GM19043 (cell line): ENCODE data around the gene ISCA2.
"Not testable (repeated sequence)": the region's sequence is repeated elsewhere in the genome, so short reads cannot be mapped to it uniquely, and the experiment has no call there.

Experiments
- ATAC-seq: cut with Tn5 transposase; IDR thresholded peaks from one replicate; pipeline ENCODE4 v1.9.1; 2021; ENCODE audit warnings: low read depth; ENCODE audit not compliant: unreplicated experiment

Gene ISCA2, protein sequence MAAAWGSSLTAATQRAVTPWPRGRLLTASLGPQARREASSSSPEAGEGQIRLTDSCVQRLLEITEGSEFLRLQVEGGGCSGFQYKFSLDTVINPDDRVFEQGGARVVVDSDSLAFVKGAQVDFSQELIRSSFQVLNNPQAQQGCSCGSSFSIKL

GRCh38 chr14:74493343-74494261, at the start of gene ISCA2:
Gene ISCA2 (plus strand): TSS chr14:74493765. CDS start chr14:74493775, 10 bp downstream.
- ATAC-seq, result peak; percentile 84

DNA sequence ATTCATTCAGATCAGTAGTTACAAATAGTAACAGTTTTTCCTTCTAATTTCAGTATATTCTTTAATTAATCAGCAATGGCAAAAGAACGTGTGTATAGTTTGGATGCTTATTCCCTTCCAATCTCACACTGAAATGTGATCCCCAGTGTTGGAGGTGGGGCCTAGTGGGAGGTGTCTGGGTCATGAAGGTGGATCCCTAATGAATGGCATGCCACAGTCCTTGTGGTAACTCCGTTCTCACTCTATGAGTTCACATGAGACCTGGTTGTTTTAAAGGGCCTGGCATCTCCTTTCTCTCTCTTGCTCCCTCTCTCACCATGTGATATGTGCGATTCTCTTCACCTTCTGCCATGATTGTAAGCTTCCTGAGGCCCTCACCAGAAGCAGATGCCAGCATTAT, 48.7 kb upstream of the ISCA2 start:
- ATAC-seq, result no peak

GRCh38 chr14:74454397-74454796, 39.2 kb upstream of the ISCA2 start:
- ATAC-seq, result not testable (repeated sequence)

GRCh38 chr14:74456684-74457564, 36.6 kb upstream of the ISCA2 start:
- no peak for ATAC-seq

DNA sequence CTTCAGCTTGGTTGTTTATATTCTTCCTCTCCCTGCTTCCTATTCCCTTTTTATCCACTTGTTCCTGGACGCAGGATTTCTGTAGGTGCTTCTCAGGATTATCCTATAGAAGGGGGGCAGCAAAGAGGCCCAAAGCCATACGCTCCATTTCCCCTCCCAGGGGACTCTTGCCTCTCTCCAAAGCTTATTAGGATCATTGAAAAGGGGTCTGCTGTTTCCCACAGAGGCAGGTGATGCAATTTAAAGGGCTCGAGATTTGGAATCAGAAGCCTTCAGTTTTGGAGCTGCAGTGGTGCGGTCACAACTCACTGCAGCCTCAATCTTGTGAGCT, 36.0 kb upstream of the ISCA2 start:
- ATAC-seq, result no peak

- ATAC-seq, result no peak
These were observed 34.1 kb upstream of the ISCA2 start for GRCh38 chr14:74459289-74459946.

GRCh38 chr14:74459976-74460375, 33.6 kb upstream of the ISCA2 start:
- no peak for ATAC-seq

- ATAC-seq, result no peak
These were observed 30.6 kb upstream of the ISCA2 start for GRCh38 chr14:74462993-74463392.

GRCh38 chr14:74463697-74464096, 29.9 kb upstream of the ISCA2 start:
- no peak for ATAC-seq

DNA sequence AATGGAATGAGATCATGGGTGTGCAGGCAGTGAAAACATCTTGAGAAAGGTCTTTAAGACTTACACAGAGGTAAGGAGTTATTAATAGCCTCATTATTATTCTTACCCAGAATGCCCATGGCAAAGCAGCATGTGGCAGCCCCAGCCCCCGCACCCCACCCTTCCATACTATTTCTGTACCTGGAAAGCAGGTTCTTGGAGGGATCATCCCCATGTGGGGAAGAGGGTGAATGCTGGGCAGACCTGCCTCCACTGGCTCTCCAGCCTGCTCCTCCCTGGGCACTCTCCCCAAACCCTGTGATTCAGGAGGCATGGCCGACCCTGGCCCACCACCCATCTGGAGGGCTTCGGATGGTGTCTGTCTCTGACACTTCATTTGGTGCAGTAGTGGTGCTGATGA, 28.8 kb upstream of the ISCA2 start:
- ATAC-seq, result no peak

- no peak for ATAC-seq
These were observed 28.2 kb upstream of the ISCA2 start for GRCh38 chr14:74465335-74465734.

- no peak for ATAC-seq
These were observed 25.1 kb upstream of the ISCA2 start for GRCh38 chr14:74468513-74468912.

DNA sequence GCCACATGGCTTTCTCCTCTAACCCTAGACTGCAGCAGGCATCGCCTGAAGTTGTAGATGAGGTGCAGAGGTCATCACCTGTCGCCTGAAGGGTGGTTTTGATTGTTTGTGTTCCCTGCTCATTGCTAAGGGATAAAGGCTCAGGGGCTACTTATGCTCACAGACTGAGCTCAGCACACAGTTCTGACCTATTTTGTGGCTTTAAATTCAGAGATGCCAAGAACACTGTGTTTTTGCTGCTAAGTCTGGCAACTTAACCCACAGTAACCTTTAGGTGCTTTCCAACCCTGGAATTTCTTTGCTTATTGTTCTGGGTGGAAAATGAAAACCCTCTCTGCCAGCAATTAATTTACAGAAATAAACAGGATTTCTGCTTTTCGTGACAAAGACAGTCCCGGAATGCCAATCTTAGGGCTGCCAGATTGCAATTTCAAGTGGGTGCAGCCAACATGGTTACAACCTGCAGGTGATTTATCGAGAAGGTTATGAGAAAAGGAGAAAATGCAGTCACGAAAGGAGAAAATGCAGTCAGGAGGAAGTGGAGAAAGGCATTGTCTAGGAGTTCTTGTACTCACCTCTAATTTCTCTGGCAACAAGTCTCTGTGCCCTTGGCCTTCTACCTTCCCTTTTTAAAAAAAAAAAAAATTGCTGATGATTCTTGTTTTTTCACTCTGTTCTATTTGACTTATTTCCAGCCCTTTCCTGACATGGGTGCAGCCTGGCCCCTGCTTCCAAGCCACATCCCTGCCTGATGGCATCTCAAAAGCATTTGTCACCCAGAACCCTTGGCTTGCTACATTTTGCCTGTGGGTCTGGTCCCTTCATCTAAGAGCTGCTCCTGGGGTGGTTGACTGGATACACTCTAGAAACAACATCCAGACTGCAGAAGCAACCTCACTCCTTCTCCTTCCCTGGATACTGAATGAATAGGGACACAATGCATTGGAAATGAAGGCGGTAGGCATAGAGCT, 23.7 kb upstream of the ISCA2 start:
- ATAC-seq, result no peak

DNA sequence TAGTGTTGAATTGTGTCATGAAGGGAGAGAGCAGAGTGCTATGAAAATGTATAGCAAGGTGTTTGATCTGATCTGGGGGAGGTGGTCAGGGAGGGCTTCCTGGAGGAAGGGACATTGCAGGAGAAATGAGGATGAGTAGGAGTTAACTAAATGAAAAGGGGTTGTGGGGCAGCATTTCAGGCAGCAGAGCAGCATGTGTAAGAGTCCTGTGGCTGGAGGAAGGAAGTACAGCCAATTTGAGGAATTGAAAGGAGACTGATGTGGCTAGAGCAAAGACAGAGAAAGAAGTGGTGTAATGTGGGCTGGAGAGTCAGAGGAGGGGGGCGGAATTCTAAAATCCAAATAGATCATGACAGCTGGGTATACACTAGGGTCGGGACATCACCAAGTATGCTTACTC, 21.0 kb upstream of the ISCA2 start:
- no peak for ATAC-seq

DNA sequence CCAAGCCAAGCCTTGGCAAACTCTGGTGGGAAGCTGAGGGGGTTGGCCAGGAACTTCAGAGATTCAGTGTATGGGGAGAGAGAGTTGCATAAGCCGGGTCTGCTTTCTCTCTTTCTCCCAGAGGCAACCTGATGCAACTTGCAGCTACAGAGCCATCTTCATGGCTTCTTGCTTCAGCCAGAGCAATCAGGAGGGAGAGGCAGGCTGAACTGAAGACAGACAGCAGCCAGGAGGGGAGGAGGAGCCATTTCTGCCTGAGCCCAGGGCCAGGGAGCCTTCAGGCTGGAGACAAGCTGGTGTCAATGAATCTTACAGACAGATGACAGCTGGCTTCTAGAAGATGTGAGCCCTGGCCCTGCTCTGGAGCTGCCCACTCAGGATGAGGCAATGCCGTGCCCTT, 19.2 kb upstream of the ISCA2 start:
- no peak for ATAC-seq

- ATAC-seq, result no peak
These were observed 17.9 kb upstream of the ISCA2 start for GRCh38 chr14:74475678-74476077.

DNA sequence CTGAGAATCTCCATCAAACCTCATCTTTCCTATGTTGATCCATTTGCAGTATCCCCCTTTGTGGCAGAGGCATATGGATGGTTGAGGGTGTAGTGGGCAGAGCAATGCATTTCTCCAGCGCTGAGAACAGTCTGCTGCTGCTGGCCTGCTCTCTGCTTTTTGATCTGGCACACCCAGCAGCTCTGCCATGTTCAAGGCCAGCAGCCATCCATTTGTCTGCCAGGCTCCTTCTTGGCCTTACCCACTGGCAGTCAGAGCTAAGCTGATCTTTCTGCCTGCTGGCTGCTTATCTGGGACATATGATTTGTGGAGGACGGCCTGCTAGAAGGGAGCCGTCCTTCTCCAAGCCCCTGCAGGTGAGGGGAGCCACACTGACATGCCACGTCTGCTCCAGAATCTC, 17.5 kb upstream of the ISCA2 start:
- no peak for ATAC-seq

DNA sequence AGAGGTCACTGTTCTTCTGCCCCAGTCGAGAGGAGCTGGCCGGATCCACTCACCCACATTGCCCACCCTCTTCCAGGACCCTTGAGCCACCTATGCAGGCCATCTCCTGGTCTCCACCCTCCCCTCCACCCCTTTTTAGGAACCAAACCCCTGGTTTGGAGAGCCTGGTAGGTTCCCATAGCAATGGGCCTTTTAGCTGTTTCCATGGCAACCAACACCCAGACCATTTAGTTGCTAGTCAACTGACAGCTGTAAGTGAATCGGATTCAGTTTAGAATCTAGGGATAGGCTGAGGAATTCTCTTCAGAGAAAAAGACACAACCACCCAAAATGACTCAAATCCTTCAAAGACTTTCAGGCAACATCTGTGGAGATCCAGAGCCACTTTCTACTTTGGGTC, 17.0 kb upstream of the ISCA2 start:
- ATAC-seq, result no peak

GRCh38 chr14:74478996-74479635, 14.4 kb upstream of the ISCA2 start:
- ATAC-seq, result no peak
